Panc1 (cell line): ENCODE data around the gene C11orf42. TPM values are rescaled to one million over a fixed set of nuclear protein-coding genes. Genes with fewer than 3 reads are reported as not detected.

Experiments
- ATAC-seq: fragments of 200-7000 bp; cut with Tn5 transposase; 2 replicates; pipeline ENCODE4 v1.9.1; 2020; ENCODE audit warnings: mild to moderate bottlenecking, moderate library complexity
- BruUV-seq: library from RNA; stranded (reverse); fragments of 400-500 nt; replicated peaks from 2 replicates; lab custom pipeline; 2021; lab: Mats Ljungman, UMichigan
- CTCF ChIA-PET: fragments of 300-600 bp; sonication (Branson Sonifier 250); formaldehyde crosslinking; loops from one replicate; lab custom pipeline; 2022; ENCODE audit warnings: antibody characterized with exemption; lab: Charles Lee
- POLR2A ChIA-PET: fragments of 300-600 bp; sonication (Branson Sonifier 250); formaldehyde crosslinking; loops from one replicate; lab custom pipeline; 2022; ENCODE audit warnings: antibody characterized with exemption; lab: Charles Lee
- DNase-seq: peaks from one replicate; pipeline ENCODE4 v3.0.0-alpha.2; 2010; ENCODE audit warnings: low read depth, low spot score
- H3K27ac ChIP-seq: 2 replicates; pipeline ENCODE4 v1.5.1; 2011; ENCODE audit warnings: mild to moderate bottlenecking, low read length, inconsistent platforms
- H3K27me3 ChIP-seq: fragments of 200-500 bp; sonication (Bioruptor generic); 2 replicates; pipeline ENCODE4 v1.6.0; 2014; ENCODE audit warnings: low read length, inconsistent platforms; ENCODE audit not compliant: control insufficient read depth, insufficient read depth
- H3K36me3 ChIP-seq: fragments of 200-500 bp; sonication (Bioruptor generic); 2 replicates; pipeline ENCODE4 v1.5.1; 2014; ENCODE audit warnings: inconsistent platforms, mild to moderate bottlenecking, low read length, moderate library complexity; ENCODE audit not compliant: control insufficient read depth, insufficient read depth
- H3K4me1 ChIP-seq: 2 replicates; pipeline ENCODE4 v1.5.1; 2011; ENCODE audit warnings: inconsistent platforms, mild to moderate bottlenecking, low read length, moderate library complexity; ENCODE audit not compliant: control insufficient read depth, insufficient read depth
- H3K4me3 ChIP-seq, 2 experiments: 2 replicates each; pipeline ENCODE4 v1.5.1; 2011 to 2012; ENCODE audit warnings: low read depth in 2 of 2, low read length in 2 of 2, mild to moderate bottlenecking in 2 of 2, inconsistent platforms in 1 of 2, moderate library complexity in 1 of 2
- H3K9me3 ChIP-seq: fragments of 200-500 bp; sonication (Bioruptor generic); 2 replicates; pipeline ENCODE4 v1.5.1; 2014; ENCODE audit warnings: low read depth, mild to moderate bottlenecking, inconsistent platforms, low read length, moderate library complexity; ENCODE audit not compliant: control insufficient read depth, insufficient read depth
- POLR2AphosphoS5 ChIP-seq: IDR thresholded peaks from 2 replicates; pipeline ENCODE4 v1.6.1; 2012; ENCODE audit warnings: mild to moderate bottlenecking, low read depth, low read length, moderate library complexity
- SIN3A ChIP-seq: IDR thresholded peaks from 2 replicates; pipeline ENCODE4 v1.6.1; 2012; ENCODE audit warnings: low read depth, mild to moderate bottlenecking, low read length, moderate library complexity, borderline replicate concordance; ENCODE audit not compliant: insufficient read depth
- TCF7L2 ChIP-seq: IDR thresholded peaks from 2 replicates; pipeline ENCODE4 v1.6.1; 2011; ENCODE audit warnings: mild to moderate bottlenecking, low read depth, low read length, inconsistent platforms
- in situ Hi-C: cut with HindIII; loops from 2 replicates; pipeline ENCODE4 v1.10.0; 2016; ENCODE audit warnings: low sequenced_read_pairs, low pct_unique_long_range_greater_than_20kb
- intact Hi-C: fragments of 100-400 bp; cut with micrococcal nuclease; formaldehyde crosslinking; loops from one replicate; pipeline ENCODE4 v1.10.0; 2022; ENCODE audit not compliant: unreplicated experiment
- total RNA-seq: library from RNA; stranded (reverse); gene quantifications from one replicate; pipeline ENCODE4 v1.2.1, GENCODE V29; 2021; ENCODE audit not compliant: unreplicated experiment
- TF ChIP-seq, protein P1 (sequence below): fragments of 450-650 bp; IDR thresholded peaks from 2 replicates; pipeline ENCODE4 v1.5.1; 2017; ENCODE audit warnings: mild to moderate bottlenecking
- TF ChIP-seq, protein P2 (sequence below), 2 experiments: IDR thresholded peaks; 2 replicates each; pipeline ENCODE4 v1.6.1; 2011 to 2012; ENCODE audit warnings: low read depth in 2 of 2, control low read depth in 1 of 2, low read length in 1 of 2, mild to moderate bottlenecking in 1 of 2, moderate library complexity in 1 of 2; ENCODE audit not compliant: insufficient read depth in 1 of 2

Gene C11orf42
- total RNA-seq, 1 experiment from 2014 or later, result not detected

GRCh38 chr11:6199174-6199810, 6.1 kb upstream of the C11orf42 start, which contains the start of gene OR52W1:
Gene OR52W1 (plus strand): TSS chr11:6199224. CDS start chr11:6199224, 0 bp downstream.
- H3K27ac ChIP-seq, result no peak within 1 kb of the TSS
- intact Hi-C loops (no loop called here), in situ Hi-C loops (no loop called here)
- no peak for ATAC-seq
- no peaks in the 10 kb centered on the region for H3K36me3 ChIP-seq
- H3K4me3 ChIP-seq, result no peak within 1 kb of the TSS
- DNase-seq, result no peak
- H3K9me3 ChIP-seq, result no peaks in the 10 kb centered on the region
- TF ChIP-seq SIN3A, result no peak
- TF ChIP-seq, protein P1, sequence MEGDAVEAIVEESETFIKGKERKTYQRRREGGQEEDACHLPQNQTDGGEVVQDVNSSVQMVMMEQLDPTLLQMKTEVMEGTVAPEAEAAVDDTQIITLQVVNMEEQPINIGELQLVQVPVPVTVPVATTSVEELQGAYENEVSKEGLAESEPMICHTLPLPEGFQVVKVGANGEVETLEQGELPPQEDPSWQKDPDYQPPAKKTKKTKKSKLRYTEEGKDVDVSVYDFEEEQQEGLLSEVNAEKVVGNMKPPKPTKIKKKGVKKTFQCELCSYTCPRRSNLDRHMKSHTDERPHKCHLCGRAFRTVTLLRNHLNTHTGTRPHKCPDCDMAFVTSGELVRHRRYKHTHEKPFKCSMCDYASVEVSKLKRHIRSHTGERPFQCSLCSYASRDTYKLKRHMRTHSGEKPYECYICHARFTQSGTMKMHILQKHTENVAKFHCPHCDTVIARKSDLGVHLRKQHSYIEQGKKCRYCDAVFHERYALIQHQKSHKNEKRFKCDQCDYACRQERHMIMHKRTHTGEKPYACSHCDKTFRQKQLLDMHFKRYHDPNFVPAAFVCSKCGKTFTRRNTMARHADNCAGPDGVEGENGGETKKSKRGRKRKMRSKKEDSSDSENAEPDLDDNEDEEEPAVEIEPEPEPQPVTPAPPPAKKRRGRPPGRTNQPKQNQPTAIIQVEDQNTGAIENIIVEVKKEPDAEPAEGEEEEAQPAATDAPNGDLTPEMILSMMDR, result no peak
- no peak for TF ChIP-seq TCF7L2
- no peak for TF ChIP-seq POLR2AphosphoS5
- TF ChIP-seq, protein P2, sequence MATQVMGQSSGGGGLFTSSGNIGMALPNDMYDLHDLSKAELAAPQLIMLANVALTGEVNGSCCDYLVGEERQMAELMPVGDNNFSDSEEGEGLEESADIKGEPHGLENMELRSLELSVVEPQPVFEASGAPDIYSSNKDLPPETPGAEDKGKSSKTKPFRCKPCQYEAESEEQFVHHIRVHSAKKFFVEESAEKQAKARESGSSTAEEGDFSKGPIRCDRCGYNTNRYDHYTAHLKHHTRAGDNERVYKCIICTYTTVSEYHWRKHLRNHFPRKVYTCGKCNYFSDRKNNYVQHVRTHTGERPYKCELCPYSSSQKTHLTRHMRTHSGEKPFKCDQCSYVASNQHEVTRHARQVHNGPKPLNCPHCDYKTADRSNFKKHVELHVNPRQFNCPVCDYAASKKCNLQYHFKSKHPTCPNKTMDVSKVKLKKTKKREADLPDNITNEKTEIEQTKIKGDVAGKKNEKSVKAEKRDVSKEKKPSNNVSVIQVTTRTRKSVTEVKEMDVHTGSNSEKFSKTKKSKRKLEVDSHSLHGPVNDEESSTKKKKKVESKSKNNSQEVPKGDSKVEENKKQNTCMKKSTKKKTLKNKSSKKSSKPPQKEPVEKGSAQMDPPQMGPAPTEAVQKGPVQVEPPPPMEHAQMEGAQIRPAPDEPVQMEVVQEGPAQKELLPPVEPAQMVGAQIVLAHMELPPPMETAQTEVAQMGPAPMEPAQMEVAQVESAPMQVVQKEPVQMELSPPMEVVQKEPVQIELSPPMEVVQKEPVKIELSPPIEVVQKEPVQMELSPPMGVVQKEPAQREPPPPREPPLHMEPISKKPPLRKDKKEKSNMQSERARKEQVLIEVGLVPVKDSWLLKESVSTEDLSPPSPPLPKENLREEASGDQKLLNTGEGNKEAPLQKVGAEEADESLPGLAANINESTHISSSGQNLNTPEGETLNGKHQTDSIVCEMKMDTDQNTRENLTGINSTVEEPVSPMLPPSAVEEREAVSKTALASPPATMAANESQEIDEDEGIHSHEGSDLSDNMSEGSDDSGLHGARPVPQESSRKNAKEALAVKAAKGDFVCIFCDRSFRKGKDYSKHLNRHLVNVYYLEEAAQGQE (IDR thresholded peaks at IDR 0.05; ENCODE audit: insufficient read depth in 1 of 2, low read depth in 2 of 2, low read length in 1 of 2), result no peak
- CTCF ChIA-PET, result no interaction called here
- BruUV-seq, result no TSS peak
- no peaks in the 10 kb centered on the region for H3K4me1 ChIP-seq
- POLR2A ChIA-PET, result no interaction called here
- H3K27me3 ChIP-seq, result no peaks in the 10 kb centered on the region; the same call in 1 of the 2 replicates

DNA sequence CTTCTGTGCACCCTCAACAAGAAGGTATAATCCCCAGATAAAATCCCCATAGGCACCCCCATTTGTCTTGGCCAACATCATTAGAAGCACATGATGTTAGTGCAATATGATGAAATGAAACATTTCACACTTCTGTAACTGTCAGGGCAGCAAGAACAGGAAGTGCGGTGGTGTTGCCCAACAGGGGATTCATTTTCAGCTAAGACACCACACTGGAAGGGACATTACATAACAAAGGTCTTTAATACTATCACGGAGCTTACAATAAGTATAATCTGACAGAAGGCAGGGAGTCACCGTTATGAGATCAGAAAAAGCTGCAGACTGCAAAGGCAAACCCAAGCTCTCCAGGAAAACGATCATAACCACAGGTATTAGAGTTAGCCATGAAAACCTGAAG, 4.4 kb upstream of the C11orf42 start:
- CTCF ChIA-PET, result no interaction called here
- intact Hi-C loops, result no loop called here
- H3K4me3 ChIP-seq, result no peak overlapping the region
- no peaks in the 10 kb centered on the region for H3K36me3 ChIP-seq
- POLR2A ChIA-PET, result interaction anchor here (0.6 kb wide), 1 partner anchor 93 kb away, joined by 5 read pairs; no protein-coding TSS in a partner anchor
- H3K9me3 ChIP-seq, result no peaks in the 10 kb centered on the region
- in situ Hi-C loops, result no loop called here
- TF ChIP-seq SIN3A (no peak), POLR2AphosphoS5 (no peak), TCF7L2 (no peak)
- TF ChIP-seq, protein P1, result no peak
- TF ChIP-seq, protein P2 (IDR thresholded peaks at IDR 0.05; ENCODE audit: insufficient read depth in 1 of 2, low read depth in 2 of 2, low read length in 1 of 2), result no peak
- BruUV-seq, result no TSS peak
- no peaks in the 10 kb centered on the region; the same call in 1 of the 2 replicates for H3K27me3 ChIP-seq
- no peak overlapping the region for H3K27ac ChIP-seq
- no peak for ATAC-seq
- no peaks in the 10 kb centered on the region for H3K4me1 ChIP-seq
- DNase-seq, result no peak
